Activated naive CD8-positive, alpha-beta T cell treated with anti-CD3 and anti-CD28 coated beads, Interleukin-2, amount 50 U/mL, for 24 hours (primary cell): ENCODE measurements around the gene ARHGAP9.
"Not testable (repeated sequence)": the region's sequence is repeated elsewhere in the genome, so short reads cannot be mapped to it uniquely, and the experiment has no call there.

Experiments
- ATAC-seq: fragments of 150-1000 bp; cut with Tn5 transposase; one replicate; pipeline ENCODE4 v1.10.0; 2021
- DNase-seq: peaks from one replicate; pipeline ENCODE4 v3.0.0; 2021
- H3K27ac Mint-ChIP-seq: one replicate; pipeline ENCODE4 v1.8.0; 2021; ENCODE audit warnings: mild to moderate bottlenecking, mixed read lengths
- H3K27me3 Mint-ChIP-seq: one replicate; pipeline ENCODE4 v1.8.0; 2021; ENCODE audit warnings: mixed read lengths
- H3K36me3 Mint-ChIP-seq: one replicate; pipeline ENCODE4 v1.8.0; 2021; ENCODE audit warnings: low read depth, mixed read lengths
- H3K4me1 Mint-ChIP-seq: one replicate; pipeline ENCODE4 v1.8.0; 2021; ENCODE audit warnings: mixed read lengths
- H3K4me3 Mint-ChIP-seq: one replicate; pipeline ENCODE4 v1.8.0; 2021; ENCODE audit warnings: mild to moderate bottlenecking, moderate library complexity, mixed read lengths
- H3K9me3 Mint-ChIP-seq: one replicate; pipeline ENCODE4 v1.8.0; 2021; ENCODE audit warnings: mixed read lengths

The ARHGAP9 gene

DNA sequence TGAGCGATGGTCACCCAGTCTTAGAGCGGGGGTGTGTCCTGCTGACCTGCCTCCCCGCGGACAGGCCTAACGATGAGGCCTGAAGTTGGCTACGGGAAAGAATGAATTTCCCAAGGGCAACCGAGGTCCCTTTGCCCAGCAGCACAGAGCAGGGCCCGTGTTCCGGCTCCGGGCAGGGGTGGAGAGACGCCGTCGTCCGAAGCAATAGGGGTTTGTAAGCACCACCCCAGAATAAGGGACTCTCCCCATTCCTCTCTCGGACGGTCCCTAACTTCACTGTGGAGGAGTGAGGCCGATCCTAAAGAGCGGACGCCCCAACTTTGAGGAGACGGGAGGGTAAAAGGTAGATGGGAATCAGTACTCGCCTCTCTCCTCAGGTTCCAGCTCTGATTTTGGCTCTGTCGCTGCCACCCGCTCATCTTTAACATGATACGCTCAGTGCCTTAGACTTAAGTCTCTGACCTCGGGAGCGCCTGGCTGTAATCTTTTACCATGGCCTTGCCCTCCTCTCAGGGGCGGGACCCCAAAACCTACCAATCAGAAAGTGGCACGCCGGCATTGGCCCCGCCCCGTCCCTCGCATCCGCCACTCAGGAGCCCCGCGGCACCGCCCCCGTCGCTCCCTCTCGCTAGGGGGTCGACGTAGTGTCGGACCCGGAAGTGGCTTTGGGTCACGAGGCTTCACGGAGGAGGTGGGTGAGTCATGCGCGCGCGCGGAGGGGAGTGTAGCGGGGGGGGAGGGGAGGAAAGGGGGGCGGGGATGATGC, 40.6 kb upstream of the ARHGAP9 start, which contains the start of gene DDIT3:
DDIT3 (minus strand) TSS at position 462 of the 766 bp plus-strand sequence. CDS start 3,108 bp downstream, outside the sequence.
- Mint-ChIP-seq H3K27ac (peak within 1 kb of the TSS; percentile 98), H3K9me3 (no peaks in the 10 kb centered on the region), H3K27me3 (peaks cover 2% of the 10 kb centered on the region), H3K4me3 (peak within 1 kb of the TSS; percentile 95), H3K4me1 (peaks cover 61% of the 10 kb centered on the region), H3K36me3 (peaks cover 50% of the 10 kb centered on the region)
- ATAC-seq (peak; percentile 75), DNase-seq (peak; percentile 100)

DNA sequence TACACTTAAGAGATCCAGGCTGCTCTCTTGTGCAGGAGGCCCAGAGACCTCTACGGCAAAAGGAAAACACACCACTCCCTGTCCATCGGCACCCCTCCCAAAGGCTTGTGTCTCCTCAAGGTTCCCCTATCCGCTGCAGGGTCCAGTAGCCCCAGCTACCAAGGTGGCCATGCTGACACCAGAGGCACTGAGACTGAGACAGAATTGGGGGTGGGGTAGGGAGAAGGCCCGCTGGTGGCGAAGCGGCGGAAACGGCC, 40.1 kb upstream of the ARHGAP9 start:
- Mint-ChIP-seq H3K4me3 (peak overlapping the region; percentile 95), H3K36me3 (peaks cover 53% of the 10 kb centered on the region), H3K27me3 (peaks cover 2% of the 10 kb centered on the region), H3K9me3 (no peaks in the 10 kb centered on the region), H3K27ac (peak overlapping the region; percentile 98), H3K4me1 (peaks cover 58% of the 10 kb centered on the region)
- ATAC-seq: no peak
- DNase-seq: peak; percentile 37

DNA sequence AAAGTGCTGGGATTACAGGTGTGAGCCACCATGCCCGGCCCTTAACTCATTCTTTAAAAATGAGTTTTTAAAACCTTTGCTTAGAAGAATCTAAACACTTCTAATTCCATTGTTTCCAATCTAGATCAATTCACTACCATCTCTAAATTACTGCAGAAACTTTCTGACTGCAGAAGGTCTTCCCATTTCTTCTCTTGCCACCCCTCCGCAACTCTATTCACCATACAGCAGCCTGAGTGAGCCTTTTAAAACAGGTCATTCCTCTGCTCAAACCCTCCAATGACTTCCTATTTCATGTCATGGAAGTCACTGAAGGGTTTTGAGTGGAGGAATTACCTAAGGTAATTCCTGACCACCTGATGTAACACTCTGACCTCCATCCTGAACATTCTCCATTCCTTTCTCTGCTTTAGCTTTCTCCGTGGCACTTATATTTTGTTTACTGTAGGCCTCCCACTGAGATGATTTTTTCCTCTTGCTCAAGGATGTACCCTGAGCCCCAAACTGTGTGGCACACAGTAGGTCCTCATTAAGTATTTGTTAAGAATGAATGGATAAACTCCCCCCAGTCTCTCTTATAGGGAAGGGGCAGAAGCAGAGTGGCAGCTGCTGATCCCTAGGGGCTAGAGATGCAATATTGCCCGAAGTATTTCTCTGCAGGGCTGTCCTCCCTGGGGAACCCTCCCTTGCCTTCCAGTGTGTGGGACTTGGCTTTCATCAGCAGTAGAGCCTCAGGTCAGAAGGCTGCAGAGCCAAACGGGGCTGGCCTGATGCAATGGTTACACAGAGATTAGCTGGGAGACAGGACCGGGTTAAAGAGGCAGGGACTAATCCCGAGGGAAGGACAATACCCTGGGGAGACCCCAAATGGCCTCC, 39.5 kb upstream of the ARHGAP9 start:
- H3K9me3 Mint-ChIP-seq: no peaks in the 10 kb centered on the region
- peak overlapping the region; percentile 98 for H3K27ac Mint-ChIP-seq
- H3K4me3 Mint-ChIP-seq: peak overlapping the region; percentile 95
- H3K4me1 Mint-ChIP-seq: peaks cover 52% of the 10 kb centered on the region
- DNase-seq (no peak), ATAC-seq (no peak)
- H3K36me3 Mint-ChIP-seq: peaks cover 59% of the 10 kb centered on the region
- peaks cover 2% of the 10 kb centered on the region for H3K27me3 Mint-ChIP-seq

DNA sequence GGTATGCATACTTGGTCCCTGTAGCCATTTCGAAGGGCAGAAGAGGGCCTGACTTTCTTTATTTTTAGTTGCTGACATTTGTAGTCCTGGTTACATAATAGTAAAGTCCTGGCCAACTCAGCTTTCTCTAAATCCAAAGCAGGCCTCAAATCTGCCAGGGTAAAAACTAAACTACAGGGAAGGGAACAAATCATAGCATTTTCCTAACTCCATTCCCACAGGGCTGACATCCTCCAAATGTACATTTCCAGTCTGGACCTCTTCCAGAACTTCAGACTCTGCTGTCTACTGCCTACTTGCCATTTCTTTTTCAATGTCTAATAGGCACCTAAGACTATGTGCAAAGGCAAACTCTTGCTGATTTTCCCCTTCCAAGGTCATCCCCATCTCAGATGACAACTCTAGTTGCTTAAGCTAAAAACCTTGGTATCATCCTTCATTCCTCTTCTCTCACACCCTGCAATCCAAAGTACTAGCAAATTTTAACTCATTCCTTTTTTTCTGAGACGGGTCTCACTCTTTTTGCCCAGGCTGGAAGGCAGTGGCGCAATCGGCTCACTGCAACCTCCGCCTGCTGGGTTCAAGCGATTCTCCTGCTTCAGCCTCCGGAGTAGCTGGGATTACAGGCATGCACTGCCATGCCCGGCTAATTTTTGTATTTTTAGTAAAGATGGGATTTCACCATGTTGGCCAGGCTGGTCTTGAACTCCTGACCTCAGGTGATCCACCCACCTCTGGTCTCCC, 38.7 kb upstream of the ARHGAP9 start:
- Mint-ChIP-seq H3K4me3 (peak overlapping the region; percentile 95), H3K27me3 (peaks cover 2% of the 10 kb centered on the region), H3K9me3 (no peaks in the 10 kb centered on the region), H3K36me3 (peaks cover 64% of the 10 kb centered on the region), H3K4me1 (peaks cover 44% of the 10 kb centered on the region), H3K27ac (peak overlapping the region; percentile 98)
- DNase-seq (no peak), ATAC-seq (no peak)

DNA sequence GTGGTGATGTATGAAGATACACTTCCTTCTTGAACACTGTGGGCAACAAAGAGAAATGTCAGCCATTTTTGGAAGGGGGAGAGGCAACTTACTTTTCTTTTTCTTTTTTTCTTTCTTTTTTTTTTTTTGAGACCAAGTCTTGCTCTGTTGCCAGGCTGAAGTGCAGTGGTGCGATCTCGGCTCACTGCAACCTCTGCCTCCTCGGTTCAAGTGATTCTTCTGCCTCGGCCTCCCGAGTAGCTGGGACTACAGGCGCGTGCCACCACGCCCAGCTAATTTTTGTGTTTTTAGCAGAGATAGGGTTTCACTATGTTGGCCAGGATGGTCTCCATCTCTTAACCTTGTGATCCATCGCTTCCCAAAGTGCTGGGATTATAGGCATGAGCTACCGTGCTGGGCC, 38.1 kb upstream of the ARHGAP9 start:
- peak overlapping the region; percentile 98 for H3K27ac Mint-ChIP-seq
- not testable (repeated sequence) for H3K27me3 Mint-ChIP-seq, H3K9me3 Mint-ChIP-seq, DNase-seq, ATAC-seq
- H3K36me3 Mint-ChIP-seq: peaks cover 70% of the 10 kb centered on the region
- peak overlapping the region; percentile 95 for H3K4me3 Mint-ChIP-seq
- peaks cover 42% of the 10 kb centered on the region for H3K4me1 Mint-ChIP-seq

DNA sequence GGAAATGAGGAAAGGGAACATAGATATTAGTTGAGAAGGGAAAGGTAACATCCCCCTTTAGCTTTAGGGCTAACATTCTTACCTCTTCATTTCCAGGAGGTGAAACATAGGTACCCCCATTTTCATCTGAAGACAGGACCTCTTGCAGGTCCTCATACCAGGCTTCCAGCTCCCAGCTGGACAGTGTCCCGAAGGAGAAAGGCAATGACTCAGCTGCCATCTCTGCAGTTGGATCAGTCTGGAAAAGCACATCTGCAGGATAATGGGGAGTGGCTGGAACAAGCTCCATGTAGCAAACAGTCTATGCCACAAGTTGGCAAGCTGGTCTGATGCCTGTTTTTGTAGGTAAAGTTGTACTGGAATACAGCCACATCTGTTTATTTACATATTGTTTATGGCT, 37.5 kb upstream of the ARHGAP9 start:
- no peaks in the 10 kb centered on the region for H3K9me3 Mint-ChIP-seq
- ATAC-seq: no peak
- DNase-seq: no peak
- peak overlapping the region; percentile 49 for H3K27ac Mint-ChIP-seq
- H3K27me3 Mint-ChIP-seq: peaks cover 2% of the 10 kb centered on the region
- H3K36me3 Mint-ChIP-seq: peaks cover 75% of the 10 kb centered on the region
- H3K4me1 Mint-ChIP-seq: peaks cover 40% of the 10 kb centered on the region
- peak overlapping the region; percentile 95 for H3K4me3 Mint-ChIP-seq

DNA sequence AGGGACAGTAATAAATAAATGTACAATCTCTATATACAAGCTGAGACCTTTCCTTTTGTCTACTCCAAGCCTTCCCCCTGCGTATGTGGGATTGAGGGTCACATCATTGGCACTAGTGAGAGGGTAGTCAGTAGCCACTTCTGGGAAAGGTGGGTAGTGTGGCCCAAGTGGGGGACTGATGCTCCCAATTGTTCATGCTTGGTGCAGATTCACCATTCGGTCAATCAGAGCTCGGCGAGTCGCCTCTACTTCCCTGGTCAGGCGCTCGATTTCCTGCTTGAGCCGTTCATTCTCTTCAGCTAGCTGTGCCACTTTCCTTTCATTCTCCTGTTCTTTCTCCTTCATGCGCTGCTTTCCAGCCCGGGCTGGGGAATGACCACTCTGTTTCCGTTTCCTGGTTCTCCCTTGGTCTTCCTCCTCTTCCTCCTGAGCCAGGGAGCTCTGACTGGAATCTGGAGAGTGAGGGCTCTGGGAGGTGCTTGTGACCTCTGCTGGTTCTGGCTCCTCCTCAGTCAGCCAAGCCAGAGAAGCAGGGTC, 37.0 kb upstream of the ARHGAP9 start:
- Mint-ChIP-seq H3K4me1 (peaks cover 35% of the 10 kb centered on the region), H3K9me3 (no peaks in the 10 kb centered on the region), H3K27me3 (no peaks in the 10 kb centered on the region), H3K36me3 (peaks cover 80% of the 10 kb centered on the region), H3K4me3 (no peak overlapping the region), H3K27ac (peak overlapping the region; percentile 49)
- ATAC-seq (no peak), DNase-seq (no peak)

DNA sequence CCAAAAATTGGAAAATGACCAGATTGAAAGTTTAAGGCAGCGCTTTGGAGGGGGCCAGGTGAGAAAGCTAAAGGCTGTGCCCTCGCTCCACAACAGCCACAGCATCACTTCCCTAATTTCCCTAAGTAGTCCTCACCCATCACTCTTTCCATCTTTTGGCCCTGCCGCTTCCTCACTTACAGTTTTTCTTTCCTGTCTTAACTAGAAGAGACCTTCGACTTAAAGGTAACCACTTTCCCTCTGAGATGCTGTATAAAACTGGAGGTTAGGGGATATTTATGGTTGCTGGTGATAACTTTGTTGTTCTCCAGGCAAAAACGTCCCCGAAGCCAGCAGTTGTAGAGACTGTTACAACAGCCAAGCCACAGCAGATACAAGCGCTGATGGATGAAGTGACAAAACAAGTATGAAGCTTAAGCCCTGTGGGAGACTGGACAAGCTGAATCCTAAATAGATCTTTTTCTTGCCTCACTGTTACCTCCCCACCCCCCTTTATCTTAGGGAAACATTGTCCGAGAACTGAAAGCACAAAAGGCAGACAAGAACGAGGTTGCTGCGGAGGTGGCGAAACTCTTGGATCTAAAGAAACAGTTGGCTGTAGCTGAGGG, 36.4 kb upstream of the ARHGAP9 start:
- H3K4me1 Mint-ChIP-seq: peaks cover 29% of the 10 kb centered on the region
- H3K36me3 Mint-ChIP-seq: peaks cover 86% of the 10 kb centered on the region
- peak overlapping the region; percentile 65 for H3K27ac Mint-ChIP-seq
- DNase-seq (no peak), ATAC-seq (no peak)
- no peak overlapping the region for H3K4me3 Mint-ChIP-seq
- no peaks in the 10 kb centered on the region for H3K27me3 Mint-ChIP-seq
- no peaks in the 10 kb centered on the region for H3K9me3 Mint-ChIP-seq

DNA sequence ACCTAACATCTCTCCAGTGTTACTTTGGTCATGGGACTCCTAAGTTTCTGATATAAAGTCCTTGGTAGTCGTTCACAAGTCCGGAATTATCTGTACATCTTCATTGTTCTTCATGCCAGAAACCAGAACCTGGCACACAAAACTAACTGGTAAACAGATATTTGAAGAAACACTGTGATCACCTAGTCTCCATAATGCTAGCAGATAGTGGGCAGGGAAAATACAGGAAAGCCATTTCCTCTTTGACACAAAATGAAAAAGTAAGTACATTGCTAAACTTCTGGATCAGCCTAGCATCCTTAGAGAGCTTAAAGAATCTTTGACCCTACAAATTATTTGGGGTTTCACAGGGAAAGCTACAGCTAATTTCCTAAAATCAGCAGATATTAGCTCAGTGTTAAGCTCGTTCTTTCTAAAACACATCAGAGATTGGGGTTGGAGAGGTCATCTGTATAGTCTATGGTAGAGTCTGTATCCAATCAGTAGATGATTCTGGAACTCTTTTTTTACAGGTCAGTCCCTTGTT, 35.8 kb upstream of the ARHGAP9 start:
- H3K4me1 Mint-ChIP-seq: peaks cover 26% of the 10 kb centered on the region
- peaks cover 88% of the 10 kb centered on the region for H3K36me3 Mint-ChIP-seq
- H3K4me3 Mint-ChIP-seq: no peak overlapping the region
- no peaks in the 10 kb centered on the region for H3K27me3 Mint-ChIP-seq
- DNase-seq (no peak), ATAC-seq (no peak)
- no peaks in the 10 kb centered on the region for H3K9me3 Mint-ChIP-seq
- peak overlapping the region; percentile 12 for H3K27ac Mint-ChIP-seq

DNA sequence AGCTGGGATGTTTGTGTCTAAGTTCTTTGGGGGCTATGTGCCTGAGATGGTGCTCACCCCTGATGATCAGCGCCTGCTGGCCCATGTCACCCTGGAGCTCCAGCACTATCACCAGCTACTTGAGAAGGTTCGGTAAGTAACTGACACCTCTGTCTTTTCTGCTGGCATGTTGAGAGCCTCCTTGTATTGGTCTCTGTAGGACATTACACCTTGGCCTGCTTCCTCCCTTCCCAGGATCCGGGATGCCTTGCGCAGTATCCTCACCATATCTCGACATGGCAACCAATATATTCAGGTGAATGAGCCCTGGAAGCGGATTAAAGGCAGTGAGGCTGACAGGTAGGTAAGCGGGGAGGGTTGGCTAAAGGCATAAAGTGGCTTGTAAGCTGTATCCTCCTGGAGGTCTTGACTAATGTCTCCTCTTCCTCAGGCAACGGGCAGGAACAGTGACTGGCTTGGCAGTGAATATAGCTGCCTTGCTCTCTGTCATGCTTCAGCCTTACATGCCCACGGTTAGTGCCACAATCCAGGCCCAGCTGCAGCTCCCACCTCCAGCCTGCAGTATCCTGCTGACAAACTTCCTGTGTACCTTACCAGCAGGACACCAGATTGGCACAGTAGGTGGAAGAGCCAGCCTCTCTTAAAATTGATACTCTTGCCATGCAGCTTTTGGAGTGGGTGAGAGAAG, 35.2 kb upstream of the ARHGAP9 start:
- DNase-seq: no peak
- peaks cover 22% of the 10 kb centered on the region for H3K4me1 Mint-ChIP-seq
- ATAC-seq: no peak
- H3K4me3 Mint-ChIP-seq: no peak overlapping the region
- H3K9me3 Mint-ChIP-seq: no peaks in the 10 kb centered on the region
- H3K27me3 Mint-ChIP-seq: no peaks in the 10 kb centered on the region
- H3K36me3 Mint-ChIP-seq: peaks cover 83% of the 10 kb centered on the region
- peak overlapping the region; percentile 39 for H3K27ac Mint-ChIP-seq

DNA sequence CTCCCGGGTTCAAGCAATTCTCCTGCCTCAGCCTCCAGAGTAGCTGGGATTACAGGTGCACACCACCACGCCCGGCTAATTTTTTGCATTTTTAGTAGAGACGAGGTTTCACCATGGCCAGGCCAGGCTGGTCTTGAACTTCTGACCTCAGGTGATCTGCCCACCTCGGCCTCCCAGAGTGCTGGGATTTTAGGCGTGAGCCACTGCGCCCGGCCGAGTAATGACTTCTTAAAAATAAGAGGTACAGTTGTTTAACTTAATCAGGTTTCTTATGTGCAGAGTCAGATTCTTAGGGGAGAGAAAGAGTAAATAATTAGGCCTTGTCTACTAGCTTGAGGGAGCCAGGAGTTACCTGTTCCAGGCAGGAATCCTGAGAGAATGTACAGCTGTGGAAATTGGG, 34.6 kb upstream of the ARHGAP9 start:
- H3K4me3 Mint-ChIP-seq, H3K9me3 Mint-ChIP-seq, DNase-seq, ATAC-seq, H3K27me3 Mint-ChIP-seq: not testable (repeated sequence)
- H3K36me3 Mint-ChIP-seq: peaks cover 81% of the 10 kb centered on the region
- H3K4me1 Mint-ChIP-seq: peaks cover 21% of the 10 kb centered on the region
- peak overlapping the region; percentile 39 for H3K27ac Mint-ChIP-seq

DNA sequence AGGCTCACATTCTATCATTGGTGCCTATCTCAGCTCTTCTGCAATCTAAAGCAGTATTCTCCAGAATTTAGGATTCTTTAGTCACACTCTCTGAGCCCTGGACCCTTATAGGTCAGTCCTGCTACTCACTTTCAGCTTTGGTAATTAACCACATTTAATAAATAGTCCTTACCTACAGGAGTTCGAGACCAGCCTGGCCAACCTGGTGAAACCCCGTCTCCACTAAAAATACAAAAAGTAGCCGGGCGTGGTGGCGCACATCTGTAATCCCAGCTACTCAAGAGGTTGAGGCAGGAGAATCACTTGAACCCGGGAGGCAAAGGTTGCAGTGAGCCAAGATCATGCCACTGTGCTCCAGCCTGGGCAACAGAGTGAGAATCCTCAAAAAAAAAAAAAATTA, 34.0 kb upstream of the ARHGAP9 start:
- not testable (repeated sequence) for H3K27ac Mint-ChIP-seq, H3K27me3 Mint-ChIP-seq
- peaks cover 15% of the 10 kb centered on the region for H3K4me1 Mint-ChIP-seq

DNA sequence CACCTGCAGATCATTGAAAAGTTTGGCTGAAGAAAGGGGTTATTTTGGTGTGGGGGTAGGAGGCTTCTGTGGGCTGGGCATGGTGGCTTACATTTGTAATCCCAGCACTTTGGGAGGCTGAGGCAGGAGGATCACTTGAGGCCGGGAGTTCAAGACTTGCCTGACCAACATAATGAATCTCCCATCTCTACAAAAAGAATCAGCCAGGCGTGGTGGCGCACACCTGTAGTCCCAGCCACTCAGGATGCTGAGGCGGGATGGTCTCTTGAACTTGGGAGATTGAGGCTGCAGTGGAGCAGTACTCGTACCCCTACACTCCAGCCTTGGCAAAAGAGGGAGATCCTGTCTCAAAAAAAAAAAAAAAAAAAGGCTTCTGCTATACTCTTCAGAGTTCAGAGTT, 33.6 kb upstream of the ARHGAP9 start:
- Mint-ChIP-seq H3K4me1 (peaks cover 11% of the 10 kb centered on the region), H3K4me3 (no peak overlapping the region), H3K36me3 (peaks cover 75% of the 10 kb centered on the region), H3K27me3 (no peaks in the 10 kb centered on the region), H3K27ac (no peak overlapping the region), H3K9me3 (no peaks in the 10 kb centered on the region)
- DNase-seq (no peak), ATAC-seq (no peak)

More for the DNA sequence above, 34.0 kb upstream of the ARHGAP9 start:
- H3K4me3 Mint-ChIP-seq, ATAC-seq, DNase-seq, H3K9me3 Mint-ChIP-seq: not testable (repeated sequence)
- H3K36me3 Mint-ChIP-seq: peaks cover 79% of the 10 kb centered on the region
